ENCODE data around the gene C3orf18.
"Not testable (repeated sequence)": the region's sequence is repeated elsewhere in the genome, so short reads cannot be mapped to it uniquely, and the experiment has no call there.

C3orf18 gene

DNA sequence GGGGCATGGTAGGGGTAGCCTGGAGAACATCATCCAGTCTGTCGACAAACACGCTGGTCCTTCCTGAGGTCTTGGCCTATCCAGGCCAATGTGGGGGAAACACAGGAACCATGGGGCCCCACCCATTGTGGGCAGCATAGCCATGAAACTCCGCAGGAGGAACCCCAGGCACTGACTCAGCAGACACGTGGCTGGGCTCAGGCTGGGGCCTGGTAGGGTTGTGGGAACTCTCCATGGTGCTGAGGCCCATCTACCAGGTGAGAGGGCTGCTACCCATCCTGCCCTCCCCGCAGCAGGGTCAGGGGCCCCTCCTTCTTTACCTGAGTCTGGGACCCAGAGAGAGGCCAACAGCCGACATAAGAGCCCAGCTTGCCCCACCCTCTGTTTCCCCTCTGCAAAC is 41.6 kb downstream of the C3orf18 start:
- FAIRE-seq (no peak), DNase-seq (ENCODE audit: insufficient read length, low spot score) (peak; percentile 71)

DNA sequence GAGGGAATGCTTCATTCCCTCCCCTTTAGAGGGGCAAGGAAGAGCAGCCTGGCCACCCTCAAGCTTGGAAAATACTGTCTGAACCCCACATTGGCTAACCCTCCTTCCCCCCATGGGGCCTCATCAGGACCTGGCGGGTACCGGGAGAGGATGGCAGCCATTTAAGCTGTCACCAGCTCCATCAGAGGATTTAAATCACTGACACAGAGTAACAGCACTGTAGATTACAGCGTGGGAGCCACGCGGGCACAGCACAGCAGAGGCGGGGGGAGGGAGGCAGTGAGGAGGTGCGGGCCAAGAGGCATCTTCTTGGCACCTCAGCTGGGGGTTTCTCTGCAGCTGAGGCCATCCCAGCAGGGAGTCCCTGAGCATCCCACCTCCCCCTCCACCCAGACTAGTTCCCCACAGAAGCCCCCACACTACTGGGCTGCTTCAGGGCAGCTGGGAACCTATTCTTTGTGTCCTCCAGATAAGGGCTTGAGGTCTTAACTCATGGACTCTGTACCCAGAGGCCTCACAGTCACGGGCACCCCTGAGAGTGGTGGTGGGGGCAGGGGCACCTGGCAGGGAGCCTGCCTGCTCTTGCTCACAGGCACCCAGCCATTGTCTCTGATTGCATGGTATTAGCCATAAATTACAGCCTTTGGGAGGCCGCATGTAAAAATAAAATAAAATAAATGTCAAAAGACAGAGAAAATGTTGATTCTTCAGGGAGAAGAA is 42.2 kb downstream of the C3orf18 start:
- no peak for DNase-seq (ENCODE audit: insufficient read length, low spot score)
- no peak for FAIRE-seq

DNA sequence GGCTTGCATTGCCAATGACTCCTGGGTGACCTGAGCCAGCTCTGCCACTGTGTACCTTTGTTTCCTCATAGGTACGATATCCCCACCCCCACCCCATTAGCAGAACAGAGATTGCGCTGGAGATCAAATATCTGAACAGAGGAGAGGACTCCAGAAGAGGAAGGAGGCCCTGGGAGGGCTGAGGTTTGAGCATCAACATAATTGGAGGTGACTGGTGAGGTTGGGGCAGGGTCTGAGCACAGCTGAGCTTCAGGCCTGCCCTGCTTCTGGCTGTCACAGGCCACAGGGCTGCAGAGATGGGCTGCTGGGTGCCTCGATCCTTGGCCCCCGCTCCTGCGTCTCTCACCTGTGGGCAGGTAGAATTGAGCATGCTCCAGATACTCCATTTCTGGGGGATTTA is 42.8 kb downstream of the C3orf18 start:
- FAIRE-seq = no peak
- DNase-seq (ENCODE audit: insufficient read length, low spot score) = no peak

DNA sequence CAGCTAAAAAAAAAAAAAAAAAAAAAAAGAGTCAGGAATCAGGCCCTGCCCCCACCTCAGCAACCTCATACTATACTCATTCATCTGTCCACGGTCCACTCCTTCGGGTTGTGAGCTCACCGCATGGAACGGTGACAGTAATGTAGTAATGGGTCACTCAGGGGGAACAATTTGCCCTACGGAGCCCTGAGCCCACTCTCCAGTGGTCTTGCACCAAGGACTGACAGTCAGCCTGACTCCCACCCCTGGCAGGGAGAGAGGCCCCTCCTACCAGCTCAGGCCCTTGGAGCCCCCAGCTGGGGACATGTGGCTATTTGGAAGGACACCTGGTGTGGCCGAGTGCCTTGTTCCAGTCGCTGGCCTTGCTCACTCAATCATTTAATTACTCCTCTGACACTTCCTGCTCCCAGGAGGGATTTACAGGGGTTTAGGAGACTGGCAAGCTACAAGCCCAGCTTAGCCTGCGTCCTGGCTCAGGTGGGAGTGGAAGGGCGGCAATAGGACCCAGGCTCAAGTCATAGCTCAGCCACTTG is 44.2 kb downstream of the C3orf18 start:
- no peak for FAIRE-seq

DNA sequence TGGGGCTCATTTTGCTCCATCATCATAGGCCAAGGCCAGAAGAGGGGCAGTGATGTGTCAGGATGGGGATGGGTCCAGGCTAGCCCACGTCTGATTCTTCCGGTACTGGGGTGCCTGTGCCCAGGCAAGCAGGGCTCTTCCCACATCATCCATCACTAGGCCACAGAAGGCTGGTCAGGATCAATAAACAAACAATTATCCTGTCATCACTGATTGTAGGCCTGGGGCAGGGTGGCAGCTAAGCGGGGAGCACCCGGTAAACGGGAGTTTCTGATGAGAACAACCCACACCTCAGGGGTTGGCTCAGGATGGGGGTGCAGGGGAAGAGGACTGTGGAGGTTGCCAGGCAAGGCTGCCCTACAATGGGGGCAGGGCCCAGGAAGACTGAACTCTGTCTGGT is 46.0 kb downstream of the C3orf18 start:
- no peak for DNase-seq (ENCODE audit: insufficient read length, low spot score)
- no peak for FAIRE-seq

More for the DNA sequence above, 44.2 kb downstream of the C3orf18 start:
- DNase-seq (ENCODE audit: insufficient read length, low spot score) = no peak

DNA sequence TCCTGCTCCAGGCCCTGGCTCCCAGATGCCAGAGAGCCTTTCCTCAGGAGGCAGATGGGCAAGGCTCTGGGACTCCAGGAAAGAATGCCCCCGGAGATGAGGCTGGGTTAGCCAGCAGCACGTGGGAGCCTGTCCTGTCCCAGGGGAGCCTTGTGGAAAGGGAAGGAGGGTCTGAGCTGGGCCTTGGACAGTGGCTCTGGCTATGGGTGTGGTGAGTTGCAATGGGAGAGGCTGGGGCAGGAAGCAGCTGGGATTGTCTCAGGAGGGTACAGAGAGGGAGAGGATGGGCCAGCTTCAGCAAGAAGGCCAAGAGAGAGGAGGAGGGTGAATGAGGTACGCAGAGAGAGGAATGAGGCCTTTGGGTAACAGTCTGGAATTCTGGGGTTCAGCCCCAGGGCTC is 46.7 kb downstream of the C3orf18 start:
- no peak for FAIRE-seq
- DNase-seq (ENCODE audit: insufficient read length, low spot score) = no peak

DNA sequence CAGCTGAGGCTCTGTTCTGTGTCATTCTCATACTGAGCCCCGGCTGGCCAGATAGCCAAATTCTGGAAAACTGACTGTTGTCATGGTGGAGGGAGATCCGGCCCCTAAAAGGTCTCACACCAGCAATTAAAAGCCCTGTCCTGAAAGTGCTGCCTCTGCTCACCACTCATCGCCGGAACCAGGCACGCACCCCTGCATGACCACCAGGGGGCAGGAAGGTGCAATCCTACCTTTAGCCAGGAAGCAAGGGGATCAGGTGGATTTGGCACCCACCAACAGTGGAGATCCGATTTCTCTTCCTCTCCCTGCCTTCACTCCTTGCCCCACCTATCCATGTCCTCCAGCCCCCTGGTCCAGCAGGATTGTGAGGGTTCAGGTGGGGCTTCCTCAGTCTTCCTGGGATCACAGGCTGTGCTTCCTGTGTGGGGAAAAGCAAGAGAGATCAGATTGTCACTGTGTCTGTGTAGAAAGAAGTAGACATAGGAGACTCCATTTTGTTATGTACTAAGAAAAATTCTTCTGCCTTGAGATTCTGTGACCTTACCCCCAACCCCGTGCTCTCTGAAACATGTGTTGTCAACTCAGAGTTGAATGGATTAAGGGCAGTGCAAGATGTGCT is 48.0 kb downstream of the C3orf18 start:
- FAIRE-seq = peak; percentile 75
- peak; percentile 77 for DNase-seq (ENCODE audit: insufficient read length, low spot score)

DNA sequence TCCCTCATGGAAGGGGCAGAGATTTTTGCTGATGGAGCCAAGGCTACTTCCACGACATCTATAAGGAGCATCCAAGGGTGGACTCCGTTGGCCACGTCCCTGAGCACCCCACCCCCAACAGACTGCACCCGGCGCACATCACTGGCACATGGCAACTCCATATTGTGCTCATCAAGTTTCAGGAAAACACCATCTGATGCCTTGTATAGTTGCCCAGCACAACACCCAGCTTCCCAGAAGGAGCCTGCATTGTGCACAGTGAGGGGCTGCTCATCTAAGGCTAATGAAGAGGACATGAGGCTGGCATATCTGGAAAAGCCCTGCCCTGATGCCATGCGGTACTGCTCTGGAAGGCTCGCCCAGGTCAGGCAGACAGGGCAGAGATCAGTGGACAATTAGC is 49.1 kb downstream of the C3orf18 start:
- DNase-seq (ENCODE audit: insufficient read length, low spot score) (no peak), FAIRE-seq (no peak)

DNA sequence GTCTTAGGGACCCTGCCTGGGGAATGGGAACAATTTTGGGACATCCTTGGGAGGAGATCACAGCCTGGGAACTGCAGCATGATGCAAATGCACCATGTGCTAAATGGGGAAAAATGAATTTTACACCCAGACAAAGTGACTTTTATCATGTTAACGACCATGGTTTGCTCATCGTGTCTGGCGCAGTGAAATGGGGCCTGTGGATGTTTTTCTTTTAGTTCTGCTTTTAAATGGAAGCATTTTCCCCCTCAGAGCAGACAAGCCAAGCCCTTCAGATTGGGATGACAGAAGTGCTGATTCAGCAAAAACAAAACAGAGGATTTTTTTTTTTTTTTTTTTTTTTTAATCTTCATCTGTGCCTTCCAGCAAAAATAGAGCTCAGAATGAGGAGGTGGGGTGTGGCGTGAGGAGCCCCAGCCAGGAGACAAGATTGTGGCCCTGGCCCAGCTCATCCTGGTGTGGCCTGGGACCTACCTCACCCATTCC is 49.8 kb downstream of the C3orf18 start:
- DNase-seq (ENCODE audit: insufficient read length, low spot score) (no peak), FAIRE-seq (no peak)

DNA sequence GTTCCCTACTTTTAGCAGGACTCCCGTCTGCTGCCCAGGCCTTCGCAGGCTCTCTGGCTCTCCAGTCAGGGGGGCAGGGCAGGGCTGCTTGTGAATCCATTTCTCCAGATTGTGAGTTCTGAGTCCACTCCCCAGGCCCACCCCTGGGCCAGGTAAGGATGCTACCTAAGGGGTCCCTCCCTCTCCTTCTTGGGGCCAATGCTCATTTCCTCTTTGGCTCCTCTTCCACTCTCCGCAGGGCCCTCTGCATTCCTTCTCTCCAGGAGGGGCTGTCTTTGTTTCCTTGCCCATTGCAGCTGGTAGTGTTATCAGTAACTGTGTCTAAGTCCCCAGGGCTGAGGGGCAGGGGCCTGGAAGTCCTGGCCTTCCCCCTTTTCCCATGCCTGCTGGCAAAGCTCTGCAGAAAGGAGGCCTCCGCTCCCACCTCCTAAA is 51.1 kb downstream of the C3orf18 start:
- no peak for DNase-seq (ENCODE audit: insufficient read length, low spot score)
- no peak for FAIRE-seq

DNA sequence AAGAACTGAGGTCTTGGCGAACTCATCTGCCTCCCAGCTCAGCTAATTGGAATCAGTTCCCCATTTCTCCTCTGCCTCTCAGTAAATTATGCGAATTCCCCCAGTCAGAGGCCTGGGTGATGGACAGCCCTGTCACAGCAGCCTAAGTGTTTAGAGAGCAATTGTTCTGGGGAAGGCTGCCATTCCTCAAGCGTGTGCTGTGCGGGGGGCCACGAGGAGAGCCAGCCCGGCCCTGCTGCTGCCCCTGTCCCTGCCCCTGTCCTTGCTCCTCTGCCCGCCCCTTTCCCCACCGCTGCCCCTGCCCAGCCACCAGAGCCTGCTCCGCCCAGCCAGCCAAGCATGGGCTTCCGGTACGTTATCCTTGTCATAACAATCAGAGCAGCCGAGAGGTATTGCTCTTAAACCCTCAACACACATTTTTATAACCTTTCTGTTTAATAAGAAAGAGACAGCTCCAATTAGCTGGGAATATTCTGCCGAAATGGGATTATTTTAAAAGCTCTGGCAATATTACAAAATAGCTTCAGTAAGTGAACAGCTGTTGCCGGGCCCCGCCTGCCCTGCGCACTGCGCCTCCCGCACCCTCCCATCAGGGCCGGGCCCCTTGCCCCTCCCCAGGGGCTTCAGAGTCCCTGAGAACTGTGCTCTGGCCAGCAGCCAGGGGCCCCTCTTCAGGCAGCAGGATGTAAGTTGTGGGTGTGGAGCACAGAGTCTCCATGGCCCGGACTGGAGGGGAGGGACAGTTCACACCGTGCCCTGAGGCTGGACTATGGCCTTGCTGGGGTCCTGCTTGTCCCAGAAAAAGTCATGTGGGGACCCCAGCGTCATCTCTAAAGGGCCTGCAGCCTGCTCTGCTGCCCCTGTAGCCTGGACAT is 51.7 kb downstream of the C3orf18 start:
- DNase-seq (ENCODE audit: insufficient read length, low spot score) (no peak), FAIRE-seq (no peak)

DNA sequence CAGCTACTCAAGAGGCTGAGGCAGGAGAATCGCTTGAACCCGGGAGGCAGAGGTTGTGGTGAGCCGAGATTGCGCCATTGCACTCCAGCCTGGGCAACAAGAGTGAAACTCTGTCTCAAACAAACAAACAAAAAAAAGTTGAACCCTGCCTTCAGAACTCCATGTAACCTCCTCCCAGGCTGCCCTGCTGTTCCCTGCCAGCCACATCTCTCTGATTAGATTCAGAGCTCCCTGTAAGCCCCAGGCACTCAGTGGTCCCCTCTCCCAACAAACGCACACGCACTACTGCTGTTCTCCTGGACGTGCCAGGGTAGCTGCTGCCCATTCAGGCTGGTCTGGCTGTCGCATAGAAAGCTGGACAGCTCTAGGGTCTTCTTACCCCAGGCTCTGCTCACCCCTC is 54.6 kb downstream of the C3orf18 start:
- DNase-seq (ENCODE audit: insufficient read length, low spot score); FAIRE-seq: not testable (repeated sequence)

DNA sequence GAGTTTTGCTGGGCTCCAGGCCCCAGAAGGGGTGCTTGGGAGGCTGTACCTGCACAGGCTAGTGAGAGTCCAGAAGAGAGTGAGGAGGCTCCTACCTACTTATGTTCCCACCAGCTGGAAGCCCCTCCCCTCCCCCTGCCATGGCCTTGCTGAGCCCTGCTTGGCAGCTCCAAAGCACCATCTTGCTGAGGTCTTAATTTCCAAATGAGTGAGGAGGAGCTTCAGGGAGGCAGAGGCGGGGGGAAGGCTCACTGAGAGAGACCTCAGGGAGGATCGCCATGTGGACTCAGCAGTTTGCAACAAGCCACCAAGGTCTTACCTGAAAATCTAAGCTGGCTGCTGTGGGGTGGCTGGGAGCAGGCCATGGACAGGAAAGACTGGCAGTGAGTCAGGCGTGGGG is 55.4 kb downstream of the C3orf18 start:
- no peak for DNase-seq (ENCODE audit: insufficient read length, low spot score)

DNA sequence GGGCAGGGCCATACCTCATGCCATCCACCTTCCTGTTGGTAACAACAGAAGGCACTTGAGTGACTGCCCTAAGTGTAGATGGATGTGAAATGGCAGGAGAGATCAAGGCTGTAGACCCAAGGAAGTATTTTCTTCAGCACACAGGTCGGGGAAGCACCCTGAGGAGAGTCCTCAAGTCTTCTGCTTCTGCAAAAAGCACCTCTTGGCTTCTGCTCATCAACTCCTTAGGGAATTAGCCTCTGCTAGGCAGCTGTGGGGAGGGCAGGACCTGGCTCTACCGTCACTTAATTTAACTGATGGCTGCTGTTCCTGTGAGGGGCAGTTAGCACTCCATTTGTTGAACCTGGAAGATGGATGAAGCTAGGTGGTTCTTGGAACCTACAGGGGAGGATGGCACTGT is 57.2 kb downstream of the C3orf18 start:
- no peak for FAIRE-seq
- DNase-seq (ENCODE audit: insufficient read length, low spot score) = no peak

More for the DNA sequence above, 55.4 kb downstream of the C3orf18 start:
- no peak for FAIRE-seq

DNA sequence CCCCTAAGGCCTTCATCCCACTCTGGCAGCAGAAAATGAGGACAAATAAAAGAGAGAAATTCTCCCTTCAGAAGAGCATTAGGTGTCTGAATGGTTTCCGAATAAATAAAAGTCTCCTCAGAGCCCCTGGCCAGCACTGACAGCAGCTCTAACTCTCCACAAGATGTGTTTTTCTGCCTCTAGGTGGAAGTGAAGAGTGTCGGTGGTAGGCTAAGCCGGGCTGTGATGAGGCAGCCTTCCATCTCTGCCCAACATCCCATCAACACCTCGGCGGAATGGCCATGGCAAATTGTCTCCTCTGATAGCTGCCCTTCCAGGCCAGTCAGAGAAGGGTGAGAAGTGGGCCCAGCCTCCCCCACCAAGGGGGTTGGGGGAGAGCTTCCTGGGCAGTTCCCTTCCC is 57.8 kb downstream of the C3orf18 start:
- FAIRE-seq (no peak), DNase-seq (ENCODE audit: insufficient read length, low spot score) (no peak)

DNA sequence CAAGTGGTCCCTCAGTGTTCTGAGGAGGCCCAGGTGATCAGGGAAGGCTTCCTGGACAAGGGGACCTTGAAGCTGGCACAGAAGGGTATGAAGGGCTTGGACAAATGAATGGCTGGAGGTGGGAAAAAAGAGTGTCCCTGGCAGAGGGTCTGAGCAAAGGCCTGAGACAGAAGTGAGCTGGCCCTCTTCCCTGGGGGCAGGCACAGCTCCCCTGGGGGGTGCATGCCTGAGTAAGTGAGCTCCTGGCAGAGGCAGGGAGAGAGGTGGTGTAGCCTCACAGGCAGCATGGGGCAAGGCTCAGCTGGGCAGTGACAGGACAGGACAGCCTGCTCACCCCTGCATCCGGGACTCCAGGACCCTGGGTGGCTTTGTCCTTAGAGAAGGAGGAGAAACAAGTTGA is 58.7 kb downstream of the C3orf18 start:
- DNase-seq (ENCODE audit: insufficient read length, low spot score) = no peak
- FAIRE-seq = no peak

Data from GM19239 (cell line).